Loucy (cell line): ENCODE data around the gene ATP13A1.

Experiments used
- EZH2phosphoT487 ChIP-seq: fragments of 200-600 bp; IDR thresholded peaks from 2 replicates; pipeline ENCODE4 v1.6.1; 2018; ENCODE audit warnings: antibody characterized with exemption, mild to moderate bottlenecking, moderate library complexity, borderline replicate concordance
- TF ChIP-seq, protein P1 (sequence below): fragments of 200-600 bp; sonication (generic); conservative IDR thresholded peaks from 2 replicates; pipeline ENCODE4 v1.5.1; 2014; ENCODE audit warnings: mild to moderate bottlenecking, antibody characterized with exemption, low read length

GRCh38 chr19:19663256-19664120 is at the start of gene ATP13A1:
- TF ChIP-seq, protein P1, sequence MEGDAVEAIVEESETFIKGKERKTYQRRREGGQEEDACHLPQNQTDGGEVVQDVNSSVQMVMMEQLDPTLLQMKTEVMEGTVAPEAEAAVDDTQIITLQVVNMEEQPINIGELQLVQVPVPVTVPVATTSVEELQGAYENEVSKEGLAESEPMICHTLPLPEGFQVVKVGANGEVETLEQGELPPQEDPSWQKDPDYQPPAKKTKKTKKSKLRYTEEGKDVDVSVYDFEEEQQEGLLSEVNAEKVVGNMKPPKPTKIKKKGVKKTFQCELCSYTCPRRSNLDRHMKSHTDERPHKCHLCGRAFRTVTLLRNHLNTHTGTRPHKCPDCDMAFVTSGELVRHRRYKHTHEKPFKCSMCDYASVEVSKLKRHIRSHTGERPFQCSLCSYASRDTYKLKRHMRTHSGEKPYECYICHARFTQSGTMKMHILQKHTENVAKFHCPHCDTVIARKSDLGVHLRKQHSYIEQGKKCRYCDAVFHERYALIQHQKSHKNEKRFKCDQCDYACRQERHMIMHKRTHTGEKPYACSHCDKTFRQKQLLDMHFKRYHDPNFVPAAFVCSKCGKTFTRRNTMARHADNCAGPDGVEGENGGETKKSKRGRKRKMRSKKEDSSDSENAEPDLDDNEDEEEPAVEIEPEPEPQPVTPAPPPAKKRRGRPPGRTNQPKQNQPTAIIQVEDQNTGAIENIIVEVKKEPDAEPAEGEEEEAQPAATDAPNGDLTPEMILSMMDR: no peak; the same call in 1 of the 2 replicates
- TF ChIP-seq EZH2phosphoT487: no peak
